A375 (cell line): ENCODE data around the gene NDUFAF2. TPM values are rescaled to one million over a fixed set of nuclear protein-coding genes. Genes with fewer than 3 reads are reported as not detected.

Source experiments
- total RNA-seq: library from RNA; depleted of rRNA; stranded (reverse); fragments of >200 nt; shearing (Covaris generic); gene quantifications from 2 replicates; pipeline ENCODE4 v1.2.3, GENCODE V29; 2014; rRNA removed

The NDUFAF2 gene, protein sequence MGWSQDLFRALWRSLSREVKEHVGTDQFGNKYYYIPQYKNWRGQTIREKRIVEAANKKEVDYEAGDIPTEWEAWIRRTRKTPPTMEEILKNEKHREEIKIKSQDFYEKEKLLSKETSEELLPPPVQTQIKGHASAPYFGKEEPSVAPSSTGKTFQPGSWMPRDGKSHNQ
- total RNA-seq: 76.3 and 81.1 TPM in 2 replicates

DNA sequence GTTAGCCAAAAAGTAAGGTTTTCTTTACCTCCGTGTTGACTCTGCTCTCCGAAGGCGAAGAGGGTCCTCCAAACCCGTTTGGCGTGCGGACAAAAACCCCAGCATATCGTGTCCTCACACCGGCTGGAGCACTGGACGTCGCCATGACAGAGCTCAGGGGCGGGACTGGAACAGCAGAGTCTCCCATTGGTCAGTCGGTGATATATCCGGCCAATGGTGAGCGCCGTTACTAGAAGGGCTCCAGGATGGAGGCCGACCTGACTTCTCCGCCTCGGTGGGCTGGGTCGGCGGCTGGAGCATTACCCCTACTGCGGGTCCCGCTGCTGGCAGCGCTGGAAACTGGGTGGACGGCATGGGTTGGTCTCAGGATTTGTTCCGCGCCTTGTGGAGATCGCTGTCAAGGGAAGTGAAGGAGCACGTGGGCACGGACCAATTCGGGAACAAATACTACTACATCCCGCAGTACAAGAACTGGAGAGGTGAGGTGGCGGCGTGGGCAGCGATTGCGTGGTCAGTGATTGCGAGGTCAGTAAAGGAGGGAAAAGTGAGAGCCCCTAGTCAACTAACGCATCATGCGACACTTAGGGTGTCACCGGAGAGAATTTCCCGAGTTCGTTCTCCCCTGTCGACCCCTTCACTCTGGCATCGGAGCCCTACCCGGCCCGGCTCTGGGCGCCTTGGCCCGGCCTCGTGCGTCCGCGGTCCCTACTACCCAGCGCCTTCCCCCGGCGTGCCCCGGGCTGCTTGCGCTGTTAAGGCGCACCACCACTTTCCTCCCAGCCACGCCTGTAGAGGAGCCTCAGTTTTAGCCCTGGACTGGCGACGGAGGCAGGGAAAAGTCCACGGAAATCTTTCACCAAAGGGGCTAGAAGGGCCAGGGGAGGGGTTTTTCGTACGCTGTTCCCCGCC is at the start of gene NDUFAF2, which contains the start of gene ERCC8:
Gene NDUFAF2, plus strand, starts transcription at position 302 of the 909 bp plus-strand sequence. Its CDS starts 51 bp downstream, at position 353.
Gene ERCC8, minus strand, starts transcription at position 167 of the 909 bp plus-strand sequence. Its CDS starts 62 bp downstream, at position 105.

DNA sequence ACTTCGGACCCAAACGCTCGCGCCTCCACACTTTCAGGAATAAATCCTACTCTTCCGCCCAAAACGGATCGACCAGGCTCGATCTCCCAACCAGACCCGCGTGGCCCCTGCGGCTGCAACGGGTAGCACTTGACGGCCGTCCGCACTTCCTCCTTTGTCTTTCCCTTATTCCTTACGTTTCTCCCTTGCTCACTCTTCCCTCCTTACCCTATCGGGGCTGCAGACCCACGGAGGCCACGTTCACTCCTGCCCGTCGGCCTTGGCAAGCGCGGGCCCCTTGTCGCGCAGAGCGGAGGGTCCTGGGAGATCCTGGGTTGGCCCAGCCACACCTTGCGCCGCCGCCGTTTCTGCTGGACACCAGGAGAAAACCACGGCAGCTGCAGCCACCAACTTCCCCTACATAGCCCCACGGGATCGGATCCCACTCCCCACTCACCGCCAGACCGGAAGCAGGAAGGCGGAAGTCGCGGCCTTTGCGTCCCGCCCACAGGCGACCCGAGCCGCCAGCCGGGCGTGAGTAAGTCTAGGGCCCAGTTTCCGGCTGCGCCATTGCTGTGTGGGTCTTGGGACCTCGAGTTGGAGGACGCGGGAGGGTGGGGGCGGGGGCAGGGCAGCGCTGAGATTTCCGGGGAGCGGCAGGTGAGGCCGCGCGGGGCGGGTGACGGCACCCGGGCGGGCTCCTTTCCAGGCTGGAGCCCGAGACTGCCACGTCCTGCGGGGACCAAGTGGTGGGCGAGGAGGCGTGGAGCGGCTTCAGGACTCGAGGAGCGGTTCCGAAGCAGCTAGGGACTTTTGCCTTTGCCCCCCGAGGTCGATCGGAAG is 217.2 kb downstream of the NDUFAF2 start, which contains the start of gene SMIM15:
Gene SMIM15, minus strand, starts transcription at position 459 of the 822 bp plus-strand sequence. CDS start 2,297 bp downstream, outside the sequence.

Other genes starting within 250 kb of the NDUFAF2 start
- gene DEPDC1B, start 245.0 kb upstream of the NDUFAF2 start, total RNA-seq: 26.9 and 31.8 TPM in 2 replicates
- 0.45 and 0.68 TPM in 2 replicates for gene ELOVL7, start 100.9 kb upstream of the NDUFAF2 start, total RNA-seq
- 7.3 and 7.9 TPM in 2 replicates for gene ERCC8, start 135 bp upstream of the NDUFAF2 start, total RNA-seq
- 75.4 and 87.6 TPM in 2 replicates for gene SMIM15, start 217.3 kb downstream of the NDUFAF2 start, total RNA-seq